ENCODE results near the gene ILK.

The ILK gene

DNA sequence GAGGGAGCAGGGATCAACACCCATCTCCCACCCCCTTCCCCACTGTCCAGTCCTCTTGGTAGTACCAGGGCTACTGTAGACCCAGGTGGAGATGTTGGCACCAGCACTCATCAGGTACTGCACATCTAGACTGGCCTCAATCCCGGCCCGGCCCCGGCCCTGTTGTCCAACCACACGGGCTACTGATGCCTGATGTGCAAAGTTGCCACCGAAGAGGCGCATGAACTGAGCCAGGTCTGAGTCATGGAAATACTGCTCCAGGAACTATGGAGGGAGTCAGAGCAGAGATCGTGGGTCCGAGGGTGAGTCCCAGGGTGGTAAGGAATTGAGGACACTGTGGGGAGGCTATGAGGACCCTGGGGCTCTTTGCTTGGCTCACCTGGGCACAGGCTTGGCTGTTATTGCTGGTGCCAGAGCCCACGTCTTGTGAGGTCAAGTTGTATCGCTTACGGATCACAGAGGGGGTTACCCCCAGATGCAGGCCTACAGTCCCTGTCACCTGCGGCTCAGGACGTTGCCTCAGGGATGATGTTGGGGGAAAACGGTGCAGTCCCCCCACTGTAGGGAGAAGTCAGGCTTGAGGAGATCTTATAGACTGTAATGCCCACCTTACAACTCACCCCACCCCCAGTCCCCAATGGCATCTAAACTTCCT lies 13.1 kb downstream of the ILK start:
- no peak for TF ChIP-seq CTCF (IDR thresholded peaks at IDR 0.05)
- Histone ChIP-seq H3K79me2 (no peaks in the 10 kb centered on the region), H3K4me1 (peaks cover 2% of the 10 kb centered on the region), H3K9me3 (ENCODE audit: control insufficient read depth, low read length) (no peaks in the 10 kb centered on the region), H3K4me3 (ENCODE audit: low read depth, low read length) (no peak overlapping the region), H3K36me3 (ENCODE audit: control insufficient read depth, insufficient read depth, low read length) (no peaks in the 10 kb centered on the region), H3K9ac (no peak overlapping the region), H2AFZ (no peak overlapping the region), H3K4me2 (ENCODE audit: low read length) (no peak overlapping the region), H3K27me3 (ENCODE audit: control insufficient read depth, insufficient read depth, low read length) (no peaks in the 10 kb centered on the region), H3K27ac (no peak overlapping the region)

- Histone ChIP-seq H3K9ac (no peak overlapping the region), H3K4me1 (peaks cover 2% of the 10 kb centered on the region), H3K4me3 (ENCODE audit: low read depth, low read length) (no peak overlapping the region), H3K9me3 (ENCODE audit: control insufficient read depth, low read length) (no peaks in the 10 kb centered on the region), H3K79me2 (no peaks in the 10 kb centered on the region), H3K27ac (no peak overlapping the region), H3K27me3 (ENCODE audit: control insufficient read depth, insufficient read depth, low read length) (no peaks in the 10 kb centered on the region), H2AFZ (no peak overlapping the region), H3K4me2 (ENCODE audit: low read length) (no peak overlapping the region), H3K36me3 (ENCODE audit: control insufficient read depth, insufficient read depth, low read length) (no peaks in the 10 kb centered on the region)
- TF ChIP-seq CTCF (IDR thresholded peaks at IDR 0.05), result no peak
Observed at GRCh38 chr11:6617315-6617781, 13.8 kb downstream of the ILK start.

DNA sequence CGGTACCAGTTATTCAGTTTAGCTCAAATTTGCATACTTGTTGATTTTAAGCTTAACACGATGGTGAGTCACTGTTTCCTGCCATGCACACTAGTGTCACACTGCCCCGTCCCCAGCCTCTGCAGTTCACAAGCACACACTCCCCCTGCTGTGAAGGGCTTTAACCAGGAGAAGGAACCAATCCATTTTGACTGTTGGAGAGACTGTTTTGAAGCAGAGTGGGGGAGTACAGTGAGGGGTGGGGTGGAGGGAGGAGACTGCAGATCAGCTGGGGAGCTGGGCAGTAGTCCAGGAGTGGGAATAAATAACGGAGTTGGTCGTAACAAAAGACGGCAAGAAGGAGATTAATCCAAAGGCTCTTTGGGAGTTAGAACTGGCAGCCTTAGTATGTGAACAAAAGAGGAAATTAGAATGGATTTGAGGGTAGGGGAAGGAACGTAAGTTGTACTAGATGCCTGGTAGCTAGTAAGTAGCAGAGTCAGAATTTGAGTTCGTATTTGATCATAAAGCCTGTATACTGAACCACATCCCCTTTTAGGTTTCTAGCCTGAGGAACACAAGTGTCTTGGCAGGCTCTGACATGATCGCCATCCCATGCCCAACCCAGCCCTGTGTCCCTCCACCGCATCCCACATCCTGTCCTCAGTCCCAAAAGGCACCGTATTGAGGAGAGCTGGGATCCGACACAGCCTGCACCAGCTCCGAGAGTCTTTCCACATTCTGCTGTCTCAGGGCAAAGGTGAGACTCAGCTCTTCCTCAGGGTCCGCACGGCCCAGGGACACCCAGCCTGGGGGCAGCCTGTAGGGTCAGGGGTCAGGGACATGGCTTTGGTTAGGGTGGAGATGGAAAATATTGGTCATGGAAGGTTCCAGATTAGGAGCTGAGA lies 14.8 kb downstream of the ILK start:
- Histone ChIP-seq H3K36me3 (ENCODE audit: control insufficient read depth, insufficient read depth, low read length) (no peaks in the 10 kb centered on the region), H3K4me2 (ENCODE audit: low read length) (peak overlapping the region; percentile 91), H3K9me3 (ENCODE audit: control insufficient read depth, low read length) (no peaks in the 10 kb centered on the region), H3K27me3 (ENCODE audit: control insufficient read depth, insufficient read depth, low read length) (no peaks in the 10 kb centered on the region), H3K27ac (peak overlapping the region; percentile 67), H3K9ac (no peak overlapping the region), H3K79me2 (no peaks in the 10 kb centered on the region), H3K4me3 (ENCODE audit: low read depth, low read length) (peak overlapping the region; percentile 81), H2AFZ (peak overlapping the region; percentile 33), H3K4me1 (peaks cover 2% of the 10 kb centered on the region)
- TF ChIP-seq CTCF (IDR thresholded peaks at IDR 0.05), result no peak

GRCh38 chr11:6619004-6619745 lies 15.6 kb downstream of the ILK start, which contains the start of gene TPP1:
TPP1 (minus strand) TSS chr11:6619422; CDS start chr11:6619400, 22 bp downstream.
- TF ChIP-seq CTCF (IDR thresholded peaks at IDR 0.05), result no peak
- Histone ChIP-seq H3K9ac (no peak within 1 kb of the TSS), H3K27ac (peak within 1 kb of the TSS; percentile 67), H3K4me1 (peaks cover 2% of the 10 kb centered on the region), H3K4me3 (ENCODE audit: low read depth, low read length) (peak within 1 kb of the TSS; percentile 81), H3K27me3 (ENCODE audit: control insufficient read depth, insufficient read depth, low read length) (no peaks in the 10 kb centered on the region), H2AFZ (peak within 1 kb of the TSS; percentile 33), H3K9me3 (ENCODE audit: control insufficient read depth, low read length) (no peaks in the 10 kb centered on the region), H3K4me2 (ENCODE audit: low read length) (peak within 1 kb of the TSS; percentile 91), H3K36me3 (ENCODE audit: control insufficient read depth, insufficient read depth, low read length) (no peaks in the 10 kb centered on the region), H3K79me2 (no peaks in the 10 kb centered on the region)
